Thyroid gland (tissue), 4 donors: Measurements from ENCODE around the gene MB21D2.

Experiments used
- CTCF ChIP-seq, 6 experiments: fragments of 200-600 bp in 3 of 6; fragments of 450-650 bp in 3 of 6; sonication (generic) in 3 of 6; IDR thresholded peaks; one replicate each; pipeline ENCODE4 v1.5.1; 2016 to 2019; ENCODE audit warnings: antibody characterized with exemption in 6 of 6, mild to moderate bottlenecking in 2 of 6, inconsistent platforms in 1 of 6, moderate library complexity in 1 of 6
- POLR2A ChIP-seq, 2 donors: fragments of 450-650 bp; IDR thresholded peaks; one replicate each; pipeline ENCODE4 v1.6.1; 2017; ENCODE audit warnings: antibody characterized with exemption in 2 of 2, mild to moderate bottlenecking in 2 of 2, moderate library complexity in 1 of 2

- TF ChIP-seq CTCF (IDR thresholded peaks at IDR 0.05) (no peak), POLR2A (IDR thresholded peaks at IDR 0.05) (no peak)
Observed at GRCh38 chr3:192825216-192825615, 92.4 kb downstream of the MB21D2 start.
